Uterus (tissue), 2 donors: Measurements from ENCODE around the gene DMD.

Experiments used
- POLR2A ChIP-seq, 2 donors: fragments of 450-650 bp; IDR thresholded peaks; one replicate each; pipeline ENCODE4 v1.6.1; 2016; ENCODE audit warnings: antibody characterized with exemption in 2 of 2, mild to moderate bottlenecking in 1 of 2, moderate library complexity in 1 of 2
- TF ChIP-seq, protein P1 (sequence below), 4 experiments: fragments of 200-600 bp in 2 of 4; fragments of 450-650 bp in 2 of 4; sonication (generic) in 2 of 4; IDR thresholded peaks; one replicate each; pipeline ENCODE4 v1.5.1; 2016 to 2019; ENCODE audit warnings: antibody characterized with exemption in 4 of 4, mild to moderate bottlenecking in 2 of 4, moderate library complexity in 1 of 4

DNA sequence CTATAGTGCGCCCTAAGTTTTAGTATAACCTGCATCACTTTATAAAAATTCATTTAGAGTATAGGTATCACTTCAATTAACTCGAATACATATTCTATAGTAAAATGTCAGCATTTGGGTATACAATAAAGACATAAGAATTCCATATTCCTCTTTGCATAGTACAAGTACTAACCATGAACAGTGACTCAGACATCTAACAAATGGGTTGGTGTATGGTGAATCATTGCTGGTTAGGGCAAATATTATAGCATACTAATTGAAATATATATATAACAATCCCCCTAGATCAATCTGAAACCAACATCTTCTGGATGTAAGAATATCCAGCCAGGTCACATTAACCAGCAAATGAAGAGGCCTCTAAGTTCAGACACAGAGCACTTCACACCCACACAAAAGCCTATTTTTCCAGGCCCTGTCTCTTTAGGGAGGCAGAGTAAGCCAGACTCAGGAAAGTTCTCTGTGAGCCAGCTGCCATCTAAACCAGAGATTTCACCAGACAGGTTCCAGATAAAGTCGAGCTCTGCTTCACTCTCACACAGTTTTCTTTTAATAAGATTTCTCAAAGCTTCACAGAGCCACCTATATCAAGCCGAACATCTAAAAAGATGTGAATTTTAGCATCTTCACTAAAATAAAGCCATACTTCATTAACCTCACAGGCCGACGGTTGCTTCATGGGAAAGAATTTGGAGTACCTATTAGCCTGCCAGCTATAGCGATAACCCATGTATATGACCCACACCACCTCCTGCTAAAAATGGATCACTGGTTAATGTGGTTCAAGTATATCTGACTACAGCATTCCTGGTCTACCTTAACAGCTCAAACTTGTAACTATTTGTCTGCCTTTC lies 1939.5 kb downstream of the DMD start:
- TF ChIP-seq, protein P1, sequence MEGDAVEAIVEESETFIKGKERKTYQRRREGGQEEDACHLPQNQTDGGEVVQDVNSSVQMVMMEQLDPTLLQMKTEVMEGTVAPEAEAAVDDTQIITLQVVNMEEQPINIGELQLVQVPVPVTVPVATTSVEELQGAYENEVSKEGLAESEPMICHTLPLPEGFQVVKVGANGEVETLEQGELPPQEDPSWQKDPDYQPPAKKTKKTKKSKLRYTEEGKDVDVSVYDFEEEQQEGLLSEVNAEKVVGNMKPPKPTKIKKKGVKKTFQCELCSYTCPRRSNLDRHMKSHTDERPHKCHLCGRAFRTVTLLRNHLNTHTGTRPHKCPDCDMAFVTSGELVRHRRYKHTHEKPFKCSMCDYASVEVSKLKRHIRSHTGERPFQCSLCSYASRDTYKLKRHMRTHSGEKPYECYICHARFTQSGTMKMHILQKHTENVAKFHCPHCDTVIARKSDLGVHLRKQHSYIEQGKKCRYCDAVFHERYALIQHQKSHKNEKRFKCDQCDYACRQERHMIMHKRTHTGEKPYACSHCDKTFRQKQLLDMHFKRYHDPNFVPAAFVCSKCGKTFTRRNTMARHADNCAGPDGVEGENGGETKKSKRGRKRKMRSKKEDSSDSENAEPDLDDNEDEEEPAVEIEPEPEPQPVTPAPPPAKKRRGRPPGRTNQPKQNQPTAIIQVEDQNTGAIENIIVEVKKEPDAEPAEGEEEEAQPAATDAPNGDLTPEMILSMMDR (IDR thresholded peaks at IDR 0.05) = no peak
- no peak for TF ChIP-seq POLR2A (IDR thresholded peaks at IDR 0.05)
